Ovary (tissue), 9 donors: ENCODE results near the gene ARHGEF33. TPM values are rescaled to one million over a fixed set of nuclear protein-coding genes. Genes with fewer than 3 reads are reported as not detected.

ENCODE experiments used
- DNase-seq, 5 donors: peaks; one replicate each; pipeline ENCODE4 v3.0.0-alpha.2; 2019 to 2020
- H3K27ac ChIP-seq, 2 donors: fragments of 200-600 bp; one replicate each; pipeline versions ENCODE4 v1.5.1 to v1.8.0; 2019 to 2022
- H3K27me3 ChIP-seq: fragments of 200-600 bp; one replicate; pipeline ENCODE4 v1.8.0; 2022
- H3K36me3 ChIP-seq: fragments of 200-600 bp; sonication (generic); one replicate; pipeline ENCODE4 v1.5.1; 2019
- H3K4me1 ChIP-seq: one replicate; pipeline ENCODE4 v1.8.1; 2013; ENCODE audit warnings: mild to moderate bottlenecking, moderate library complexity; ENCODE audit not compliant: insufficient read depth
- H3K4me3 ChIP-seq: fragments of 200-600 bp; sonication (generic); one replicate; pipeline ENCODE4 v1.5.1; 2017
- H3K9me3 ChIP-seq, 2 donors: fragments of 200-600 bp in 1 of 2; sonication (generic) in 1 of 2; one replicate each; pipeline versions ENCODE4 v1.5.1 to v1.8.1; 2013 to 2019; ENCODE audit warnings: mild to moderate bottlenecking in 1 of 2, moderate library complexity in 1 of 2
- EP300 ChIP-seq: sonication (generic); formaldehyde crosslinking; IDR thresholded peaks from one replicate; pipeline ENCODE4 v1.6.1; 2017; ENCODE audit warnings: antibody characterized with exemption
- POLR2A ChIP-seq: fragments of 450-650 bp; IDR thresholded peaks from one replicate; pipeline ENCODE4 v1.6.1; 2017; ENCODE audit warnings: antibody characterized with exemption, mild to moderate bottlenecking, moderate library complexity
- WGBS, 3 donors: extraction: QIAGEN DNeasy Blood & Tissue Kit in 1 of 3; methylation state at CpG; one replicate each; pipeline versions ENCODE4 v1.1.5 to v1.1.7; 2013 to 2017; 5-methylcytosine and 5-hydroxymethylcytosine counted together
- intact Hi-C, 4 donors: fragments of 100-400 bp; cut with DNase I; formaldehyde crosslinking; loops; one replicate each; pipeline versions ENCODE4 v1.11.0 to v1.15.1; 2022 to 2023
- polyA plus RNA-seq, 2 donors: library from polyadenylated mRNA; stranded (reverse); fragments of 200-250 nt in 1 of 2; fragments of 350-450 nt in 1 of 2; fragmentation: Illumina TruSeq in 1 of 2; extraction: RNeasy Lipid Tissue Mini Kit (QIAGEN cat#74804) in 1 of 2; gene quantifications; one replicate each; pipeline ENCODE4 v1.2.3, GENCODE V29; 2013 to 2014
- total RNA-seq, 7 donors: library from RNA; depleted of rRNA in 2 of 7; stranded (reverse); fragments of >200 nt in 2 of 7; fragmentation: NEBNext Ultra II Directional in 3 of 7; extraction: Animal tissue kit (Norgen Biotek cat#: 25700) in 3 of 7; gene quantifications; one replicate each; pipeline versions ENCODE4 v1.1.0 to v1.2.4, GENCODE V29; 2016 to 2023
- TF ChIP-seq, protein P1 (sequence below), 3 donors: fragments of 450-650 bp in 2 of 3; fragments of 200-600 bp in 1 of 3; IDR thresholded peaks; one replicate each; pipeline versions ENCODE4 v1.5.1 to v1.8.0; 2016 to 2022; ENCODE audit warnings: antibody characterized with exemption in 3 of 3, mild to moderate bottlenecking in 1 of 3
- donor health status: DM: no; HTN: no; CAD: no; lungs with moderate emphysema.
- donor health status: DM: no; HTN: no; CAD: no.
- donor health status: Bipolar disorder and iron deficiency.
- donor health status: DM: yes; HTN: yes; CAD: no.
- donor health status: DM: no; HTN: no; CAD: no.
- donor health status: DM: yes; HTN: yes; CAD: no.

Gene ARHGEF33
- total and polyA plus RNA-seq, 9 donors, result 1.3 to 4.4 (median 2.8) TPM

DNA sequence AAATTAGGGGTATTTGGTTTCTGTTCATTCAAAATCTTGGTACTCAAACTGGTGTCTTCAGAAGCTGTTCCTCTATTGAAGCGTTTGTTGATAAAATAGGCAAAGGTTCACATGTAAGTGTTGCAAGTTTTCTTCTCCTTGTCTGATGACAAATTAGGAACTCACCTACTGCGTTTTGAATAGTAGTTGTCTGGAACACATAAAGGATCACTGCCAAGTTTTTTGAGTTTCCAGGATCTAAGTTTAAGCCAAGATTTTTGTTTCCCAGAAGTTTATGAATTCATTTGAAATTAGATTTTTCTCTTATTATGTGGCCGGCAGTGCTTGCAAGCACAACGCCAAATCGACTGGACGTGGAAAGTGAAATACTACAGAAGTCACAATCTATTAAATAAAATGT, 85.4 kb downstream of the ARHGEF33 start:
- intact Hi-C loops, result no loop called here
- 8 to 21% (median 13%) methylated on average over 6 of the region's 6 CpGs for WGBS, 3 donors
- TF ChIP-seq, protein P1, sequence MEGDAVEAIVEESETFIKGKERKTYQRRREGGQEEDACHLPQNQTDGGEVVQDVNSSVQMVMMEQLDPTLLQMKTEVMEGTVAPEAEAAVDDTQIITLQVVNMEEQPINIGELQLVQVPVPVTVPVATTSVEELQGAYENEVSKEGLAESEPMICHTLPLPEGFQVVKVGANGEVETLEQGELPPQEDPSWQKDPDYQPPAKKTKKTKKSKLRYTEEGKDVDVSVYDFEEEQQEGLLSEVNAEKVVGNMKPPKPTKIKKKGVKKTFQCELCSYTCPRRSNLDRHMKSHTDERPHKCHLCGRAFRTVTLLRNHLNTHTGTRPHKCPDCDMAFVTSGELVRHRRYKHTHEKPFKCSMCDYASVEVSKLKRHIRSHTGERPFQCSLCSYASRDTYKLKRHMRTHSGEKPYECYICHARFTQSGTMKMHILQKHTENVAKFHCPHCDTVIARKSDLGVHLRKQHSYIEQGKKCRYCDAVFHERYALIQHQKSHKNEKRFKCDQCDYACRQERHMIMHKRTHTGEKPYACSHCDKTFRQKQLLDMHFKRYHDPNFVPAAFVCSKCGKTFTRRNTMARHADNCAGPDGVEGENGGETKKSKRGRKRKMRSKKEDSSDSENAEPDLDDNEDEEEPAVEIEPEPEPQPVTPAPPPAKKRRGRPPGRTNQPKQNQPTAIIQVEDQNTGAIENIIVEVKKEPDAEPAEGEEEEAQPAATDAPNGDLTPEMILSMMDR (IDR thresholded peaks at IDR 0.05), result no peak
- TF ChIP-seq EP300, result no peak
- no peak for TF ChIP-seq POLR2A
- H3K4me1 ChIP-seq, result peaks cover 5% of the 10 kb centered on the region
- H3K36me3 ChIP-seq, result no peaks in the 10 kb centered on the region
- no peak overlapping the region for H3K4me3 ChIP-seq
- no peaks in the 10 kb centered on the region for H3K27me3 ChIP-seq
- H3K27ac ChIP-seq, result peak overlapping the region in 1 of 2 donors; percentile 57
- H3K9me3 ChIP-seq, result no peaks in the 10 kb centered on the region
- DNase-seq, result no peak

DNA sequence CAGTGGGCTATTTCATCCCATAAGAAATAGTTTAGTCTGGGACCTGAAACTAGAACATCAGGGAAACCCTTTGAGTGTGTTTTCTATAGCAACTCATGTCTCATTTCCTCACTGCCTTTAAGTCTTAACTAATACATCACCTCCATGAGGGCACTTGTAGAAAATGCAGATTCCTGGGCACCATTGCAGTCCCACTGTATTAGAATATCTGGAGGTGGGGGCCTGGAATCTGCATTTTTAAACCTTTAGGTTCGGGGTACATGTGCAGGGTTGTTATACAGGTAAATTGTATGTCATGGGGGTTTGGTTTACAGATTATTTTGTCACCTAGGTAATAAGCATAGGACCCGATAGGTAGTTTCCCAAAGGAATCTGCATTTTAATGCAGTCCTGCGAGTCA, 87.4 kb downstream of the ARHGEF33 start:
- Histone ChIP-seq H3K4me1 (peaks cover 5% of the 10 kb centered on the region), H3K27ac (no peak overlapping the region), H3K4me3 (no peak overlapping the region), H3K27me3 (no peaks in the 10 kb centered on the region), H3K36me3 (no peaks in the 10 kb centered on the region), H3K9me3 (no peaks in the 10 kb centered on the region)
- intact Hi-C loops, result no loop called here
- no peak for DNase-seq
- TF ChIP-seq, protein P1 (IDR thresholded peaks at IDR 0.05), result no peak
- no peak for TF ChIP-seq POLR2A
- TF ChIP-seq EP300, result no peak
- WGBS, 3 donors, result 96 to 99% (median 98%) methylated on average over 3 of the region's 3 CpGs

DNA sequence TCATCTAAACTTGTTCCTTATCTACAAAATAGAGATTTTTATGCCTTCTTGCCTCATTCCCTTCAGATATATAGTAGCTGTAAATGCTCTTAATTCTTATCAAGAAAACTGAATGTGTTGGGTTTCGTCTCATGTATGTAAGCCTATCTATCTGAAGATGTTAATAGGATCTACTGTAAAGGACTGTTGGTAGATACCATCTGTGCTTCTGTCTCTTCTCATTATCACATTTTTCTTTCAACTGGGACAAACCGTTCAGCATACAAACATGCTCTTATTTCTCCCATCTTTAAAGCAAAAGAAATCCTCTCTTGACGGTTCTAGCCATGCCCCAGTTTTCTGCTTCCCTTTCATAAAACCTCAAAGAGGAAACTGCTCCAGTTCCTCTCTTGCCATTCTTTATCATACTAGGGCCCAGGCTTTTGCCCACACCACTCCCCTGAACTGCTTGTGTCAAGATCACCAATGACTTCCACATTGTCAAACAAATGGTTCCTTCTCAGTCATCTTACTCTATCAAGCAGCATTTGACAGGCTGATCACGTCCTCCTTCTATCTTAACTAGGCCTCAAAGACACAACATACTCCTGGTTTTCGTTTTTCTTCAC, 88.7 kb downstream of the ARHGEF33 start:
- intact Hi-C loops, result no loop called here
- no peaks in the 10 kb centered on the region for H3K36me3 ChIP-seq
- 82 to 89% (median 86%) methylated on average over 5 of the region's 5 CpGs for WGBS, 3 donors
- no peak overlapping the region for H3K4me3 ChIP-seq
- TF ChIP-seq, protein P1 (IDR thresholded peaks at IDR 0.05), result no peak
- TF ChIP-seq POLR2A (no peak), EP300 (no peak)
- H3K27ac ChIP-seq, result no peak overlapping the region
- no peaks in the 10 kb centered on the region for H3K9me3 ChIP-seq
- no peaks in the 10 kb centered on the region for H3K27me3 ChIP-seq
- no peak for DNase-seq
- peaks cover 3% of the 10 kb centered on the region for H3K4me1 ChIP-seq

DNA sequence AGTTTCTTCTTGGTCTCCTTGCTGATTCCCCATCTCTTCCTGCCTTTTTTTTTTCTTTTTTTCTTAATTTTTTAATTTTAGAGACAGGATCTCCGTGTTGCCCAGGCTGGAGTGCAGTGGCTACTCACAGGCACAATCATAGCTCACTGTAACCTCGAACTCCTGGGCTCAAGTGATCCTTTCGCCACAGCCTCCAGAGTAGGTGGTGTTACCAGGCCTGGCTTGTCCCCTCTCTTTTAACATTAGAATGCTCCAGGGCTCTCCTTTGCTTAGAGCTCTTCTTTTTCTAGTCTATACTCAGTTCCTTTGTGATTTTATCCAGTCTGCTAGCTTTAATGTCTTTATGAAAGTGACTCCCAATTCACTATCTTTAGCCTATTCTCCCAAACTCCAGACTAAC, 89.2 kb downstream of the ARHGEF33 start:
- peaks cover 3% of the 10 kb centered on the region for H3K4me1 ChIP-seq
- intact Hi-C loops, result no loop called here
- H3K4me3 ChIP-seq, result no peak overlapping the region
- no peaks in the 10 kb centered on the region for H3K27me3 ChIP-seq
- WGBS, 3 donors, result 94 to 95% (median 95%) methylated on average over 3 of the region's 3 CpGs
- TF ChIP-seq POLR2A (no peak), EP300 (no peak)
- TF ChIP-seq, protein P1 (IDR thresholded peaks at IDR 0.05), result no peak
- H3K27ac ChIP-seq, result no peak overlapping the region
- no peaks in the 10 kb centered on the region for H3K9me3 ChIP-seq
- no peak for DNase-seq
- no peaks in the 10 kb centered on the region for H3K36me3 ChIP-seq
